ENCODE data around the gene KIR3DL1.
"Not testable (repeated sequence)": the region's sequence is repeated elsewhere in the genome, so short reads cannot be mapped to it uniquely, and the experiment has no call there.

KIR3DL1 gene

GRCh38 chr19:54816251-54816650 lies at the start of gene KIR3DL1:
Gene KIR3DL1 (plus strand): TSS chr19:54816468.
- not testable (repeated sequence) for H3K27ac Mint-ChIP-seq; H3K4me1 Mint-ChIP-seq (ENCODE audit: low read depth); H3K36me3 Mint-ChIP-seq; H3K9me3 Mint-ChIP-seq (ENCODE audit: low read depth); H3K4me3 Mint-ChIP-seq
- peaks cover 15% of the 10 kb centered on the region for H3K27me3 Mint-ChIP-seq

GRCh38 chr19:54769646-54770045 lies 46.6 kb upstream of the KIR3DL1 start, which contains the start of gene KIR2DL1:
Gene KIR2DL1 (plus strand): TSS chr19:54769793. CDS start chr19:54769851, 58 bp downstream.
- not testable (repeated sequence) for H3K9me3 Mint-ChIP-seq (ENCODE audit: low read depth); H3K27me3 Mint-ChIP-seq; H3K4me3 Mint-ChIP-seq; H3K4me1 Mint-ChIP-seq (ENCODE audit: low read depth); H3K27ac Mint-ChIP-seq; H3K36me3 Mint-ChIP-seq

DNA sequence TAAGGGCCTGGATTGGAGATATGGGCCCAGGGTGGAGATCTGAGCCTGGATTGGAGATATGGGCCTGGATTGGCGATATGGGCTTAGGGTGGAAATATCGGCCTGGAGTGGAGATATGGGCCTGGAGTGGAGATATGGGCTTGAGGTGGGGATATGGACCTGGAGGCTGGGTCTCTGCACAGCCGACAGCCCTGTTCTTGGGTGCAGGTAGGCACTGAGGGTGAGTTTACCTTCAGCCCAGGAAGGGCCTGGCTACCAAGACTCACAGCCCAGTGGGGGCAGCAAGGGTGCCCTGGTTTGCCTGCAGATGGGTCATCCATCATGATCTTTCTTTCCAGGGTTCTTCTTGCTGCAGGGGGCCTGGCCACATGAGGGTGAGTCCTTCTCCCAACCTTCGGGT lies 45.8 kb upstream of the KIR3DL1 start:
- not testable (repeated sequence) for H3K36me3 Mint-ChIP-seq, H3K27me3 Mint-ChIP-seq

DNA sequence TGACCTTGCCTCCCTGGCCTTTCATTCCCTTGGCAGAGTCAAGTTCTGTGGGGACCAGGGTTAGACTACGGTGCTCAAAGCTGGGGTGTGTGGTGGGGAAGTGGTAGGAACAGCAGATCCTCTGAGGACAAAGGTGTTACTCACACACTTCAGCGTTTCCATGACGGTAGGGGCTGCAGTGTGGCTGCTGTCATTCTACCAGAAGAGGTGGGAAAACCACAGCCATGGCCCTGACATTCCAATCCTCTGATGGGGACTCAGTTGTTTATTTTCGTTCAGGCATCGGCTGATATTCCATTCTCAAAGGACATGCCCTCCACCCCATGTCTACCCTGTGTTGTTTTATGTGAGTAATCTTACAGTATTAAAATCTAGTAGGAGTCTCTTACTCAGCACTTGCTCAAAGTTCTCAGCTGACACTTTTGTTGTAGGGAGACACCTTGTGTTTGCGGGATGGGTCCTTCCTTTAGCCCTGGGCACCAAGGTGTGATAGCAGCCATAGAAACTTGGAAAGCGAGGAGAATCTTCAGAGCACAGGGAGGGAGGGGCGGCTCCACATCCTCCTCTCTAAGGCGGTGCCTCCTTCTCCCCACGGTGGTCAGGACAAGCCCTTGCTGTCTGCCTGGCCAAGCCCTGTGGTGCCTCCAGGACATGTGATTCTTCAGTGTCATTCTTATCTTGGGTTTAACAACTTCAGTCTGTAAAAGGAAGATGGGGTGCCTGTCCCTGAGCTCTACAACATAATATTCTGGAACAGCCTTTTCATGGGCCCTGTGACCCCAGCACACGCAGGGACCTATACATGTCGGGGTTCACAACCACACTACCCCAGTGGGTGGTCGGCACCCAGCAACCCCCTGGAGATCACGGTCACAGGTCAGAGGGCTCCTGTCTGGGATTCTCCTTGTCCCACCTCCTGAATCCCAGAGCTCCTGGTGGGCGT lies 45.0 kb upstream of the KIR3DL1 start:
- H3K4me3 Mint-ChIP-seq; H3K27me3 Mint-ChIP-seq; H3K27ac Mint-ChIP-seq; H3K9me3 Mint-ChIP-seq (ENCODE audit: low read depth); H3K4me1 Mint-ChIP-seq (ENCODE audit: low read depth); H3K36me3 Mint-ChIP-seq: not testable (repeated sequence)

More for the DNA sequence above, 45.8 kb upstream of the KIR3DL1 start:
- not testable (repeated sequence) for H3K27ac Mint-ChIP-seq; H3K9me3 Mint-ChIP-seq (ENCODE audit: low read depth); H3K4me1 Mint-ChIP-seq (ENCODE audit: low read depth); H3K4me3 Mint-ChIP-seq

DNA sequence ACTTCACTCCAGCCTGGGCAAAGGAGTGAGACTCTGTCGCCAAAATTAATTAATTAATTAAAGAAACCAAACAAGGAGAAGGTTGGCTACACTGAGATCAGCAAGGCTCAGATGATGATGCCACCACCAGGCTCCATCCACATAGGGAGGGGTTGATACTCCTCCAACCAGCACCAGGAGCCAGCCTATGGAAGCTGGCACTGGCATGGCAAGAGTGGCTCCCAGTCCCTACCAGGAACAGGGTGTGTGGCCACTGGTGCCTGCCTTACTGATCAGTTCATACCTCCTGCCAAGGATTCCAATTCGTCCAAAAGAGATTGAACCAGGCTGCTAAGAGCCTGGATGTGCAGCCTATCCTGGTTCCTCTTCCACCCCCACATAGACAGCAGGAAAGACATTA lies 43.6 kb upstream of the KIR3DL1 start:
- H3K4me3 Mint-ChIP-seq; H3K4me1 Mint-ChIP-seq (ENCODE audit: low read depth); H3K36me3 Mint-ChIP-seq; H3K27me3 Mint-ChIP-seq; H3K9me3 Mint-ChIP-seq (ENCODE audit: low read depth); H3K27ac Mint-ChIP-seq: not testable (repeated sequence)

GRCh38 chr19:54775095-54775815 lies 41.0 kb upstream of the KIR3DL1 start:
- H3K4me1 Mint-ChIP-seq (ENCODE audit: low read depth); H3K4me3 Mint-ChIP-seq; H3K9me3 Mint-ChIP-seq (ENCODE audit: low read depth); H3K27ac Mint-ChIP-seq; H3K36me3 Mint-ChIP-seq; H3K27me3 Mint-ChIP-seq: not testable (repeated sequence)

- not testable (repeated sequence) for H3K36me3 Mint-ChIP-seq; H3K4me1 Mint-ChIP-seq (ENCODE audit: low read depth); H3K27me3 Mint-ChIP-seq; H3K4me3 Mint-ChIP-seq; H3K27ac Mint-ChIP-seq; H3K9me3 Mint-ChIP-seq (ENCODE audit: low read depth)
Measured at GRCh38 chr19:54775830-54776229, 40.4 kb upstream of the KIR3DL1 start.

DNA sequence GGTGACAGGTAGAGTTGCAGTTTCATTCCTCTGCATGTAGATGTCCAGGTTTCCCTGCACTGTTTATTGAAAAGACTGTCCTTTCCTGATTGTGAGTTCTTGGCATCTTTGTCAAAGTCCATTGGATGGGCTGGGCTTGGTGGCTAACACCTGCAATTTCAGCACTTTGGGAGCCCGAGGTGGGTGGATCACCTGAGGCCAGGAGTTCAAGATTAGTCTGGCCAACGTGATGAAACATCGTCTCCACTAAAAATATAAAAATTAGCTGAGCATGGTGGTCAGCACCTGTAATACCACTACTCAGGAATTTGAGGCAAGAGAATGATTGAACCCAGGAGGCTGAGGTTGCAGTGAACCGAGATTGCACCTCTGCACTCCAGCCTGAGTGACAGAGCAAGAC lies 38.4 kb upstream of the KIR3DL1 start:
- not testable (repeated sequence) for H3K36me3 Mint-ChIP-seq; H3K9me3 Mint-ChIP-seq (ENCODE audit: low read depth); H3K4me3 Mint-ChIP-seq; H3K27me3 Mint-ChIP-seq; H3K4me1 Mint-ChIP-seq (ENCODE audit: low read depth); H3K27ac Mint-ChIP-seq

- H3K27ac Mint-ChIP-seq: not testable (repeated sequence)
Measured at GRCh38 chr19:54778896-54779295, 37.4 kb upstream of the KIR3DL1 start.

DNA sequence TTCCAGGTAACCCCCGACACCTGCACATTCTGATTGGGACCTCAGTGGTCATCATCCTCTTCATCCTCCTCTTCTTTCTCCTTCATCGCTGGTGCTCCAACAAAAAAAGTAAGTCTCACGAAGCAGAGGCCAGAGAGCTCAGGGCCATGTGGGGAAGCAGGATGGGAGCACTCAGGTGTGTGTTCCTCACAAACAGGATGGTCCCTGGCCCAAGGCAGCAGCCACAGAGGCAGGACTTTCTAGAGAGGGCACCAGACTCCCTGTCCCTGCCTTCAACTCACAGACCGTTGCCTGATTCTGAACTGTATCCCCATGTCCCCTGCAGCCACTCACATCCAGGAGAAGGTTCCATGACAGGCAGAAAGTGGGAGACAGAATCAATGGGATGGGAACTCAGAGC lies 33.4 kb upstream of the KIR3DL1 start:
- H3K4me3 Mint-ChIP-seq; H3K27ac Mint-ChIP-seq; H3K4me1 Mint-ChIP-seq (ENCODE audit: low read depth); H3K9me3 Mint-ChIP-seq (ENCODE audit: low read depth); H3K36me3 Mint-ChIP-seq: not testable (repeated sequence)
- H3K27me3 Mint-ChIP-seq: peaks cover 18% of the 10 kb centered on the region

More at GRCh38 chr19:54778896-54779295, 37.4 kb upstream of the KIR3DL1 start:
- not testable (repeated sequence) for H3K27me3 Mint-ChIP-seq; H3K4me1 Mint-ChIP-seq (ENCODE audit: low read depth); H3K9me3 Mint-ChIP-seq (ENCODE audit: low read depth); H3K4me3 Mint-ChIP-seq; H3K36me3 Mint-ChIP-seq

GRCh38 chr19:54786091-54786723 lies 30.1 kb upstream of the KIR3DL1 start:
- H3K4me3 Mint-ChIP-seq; H3K36me3 Mint-ChIP-seq; H3K27ac Mint-ChIP-seq; H3K9me3 Mint-ChIP-seq (ENCODE audit: low read depth); H3K4me1 Mint-ChIP-seq (ENCODE audit: low read depth): not testable (repeated sequence)
- peaks cover 18% of the 10 kb centered on the region for H3K27me3 Mint-ChIP-seq

DNA sequence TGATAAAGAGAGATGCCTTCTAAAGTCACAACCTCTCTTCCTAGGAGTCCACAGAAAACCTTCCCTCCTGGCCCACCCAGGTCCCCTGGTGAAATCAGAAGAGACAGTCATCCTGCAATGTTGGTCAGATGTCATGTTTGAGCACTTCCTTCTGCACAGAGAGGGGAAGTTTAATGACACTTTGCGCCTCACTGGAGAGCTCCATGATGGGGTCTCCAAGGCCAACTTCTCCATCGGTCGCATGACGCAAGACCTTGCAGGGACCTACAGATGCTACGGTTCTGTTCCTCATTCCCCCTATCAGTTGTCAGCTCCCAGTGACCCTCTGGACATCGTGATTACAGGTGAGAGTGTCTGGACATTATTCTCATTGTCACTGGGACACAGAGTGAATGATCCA lies 28.1 kb upstream of the KIR3DL1 start:
- not testable (repeated sequence) for H3K36me3 Mint-ChIP-seq

GRCh38 chr19:54790711-54791110 lies 25.6 kb upstream of the KIR3DL1 start:
- H3K4me3 Mint-ChIP-seq: no peak overlapping the region
- no peaks in the 10 kb centered on the region for H3K9me3 Mint-ChIP-seq (ENCODE audit: low read depth)
- peaks cover 7% of the 10 kb centered on the region for H3K27me3 Mint-ChIP-seq
- H3K4me1 Mint-ChIP-seq (ENCODE audit: low read depth): peaks cover 12% of the 10 kb centered on the region
- H3K36me3 Mint-ChIP-seq: no peaks in the 10 kb centered on the region
- no peak overlapping the region for H3K27ac Mint-ChIP-seq

More for the DNA sequence above, 28.1 kb upstream of the KIR3DL1 start:
- H3K27ac Mint-ChIP-seq; H3K4me3 Mint-ChIP-seq; H3K4me1 Mint-ChIP-seq (ENCODE audit: low read depth); H3K9me3 Mint-ChIP-seq (ENCODE audit: low read depth): not testable (repeated sequence)
- H3K27me3 Mint-ChIP-seq: peaks cover 14% of the 10 kb centered on the region

- peaks cover 12% of the 10 kb centered on the region for H3K4me1 Mint-ChIP-seq (ENCODE audit: low read depth)
- H3K4me3 Mint-ChIP-seq: no peak overlapping the region
- no peaks in the 10 kb centered on the region for H3K36me3 Mint-ChIP-seq
- no peaks in the 10 kb centered on the region for H3K9me3 Mint-ChIP-seq (ENCODE audit: low read depth)
- peaks cover 5% of the 10 kb centered on the region for H3K27me3 Mint-ChIP-seq
- H3K27ac Mint-ChIP-seq: no peak overlapping the region
Measured at GRCh38 chr19:54791476-54791875, 24.8 kb upstream of the KIR3DL1 start.

DNA sequence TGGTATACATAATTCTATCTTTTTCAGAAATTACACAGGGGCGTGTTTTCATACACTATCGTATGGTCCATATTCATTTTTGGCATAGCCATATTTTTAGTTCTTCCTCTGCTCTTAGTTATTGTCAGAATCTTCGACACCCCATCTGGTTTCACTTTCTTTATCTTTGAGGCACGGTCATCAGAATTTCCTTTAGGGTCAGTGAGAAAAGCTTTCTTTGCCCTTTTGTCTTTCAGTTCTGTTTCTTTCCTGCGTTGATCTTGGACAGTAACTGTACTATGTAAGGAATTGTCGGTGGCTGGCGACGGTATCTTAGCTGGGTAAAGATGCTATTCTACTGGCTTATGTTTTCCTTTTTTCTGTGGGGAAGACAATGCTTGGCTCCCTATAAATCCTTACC lies 23.5 kb upstream of the KIR3DL1 start:
- Mint-ChIP-seq H3K36me3 (no peaks in the 10 kb centered on the region), H3K27ac (no peak overlapping the region), H3K9me3 (ENCODE audit: low read depth) (no peaks in the 10 kb centered on the region), H3K4me1 (ENCODE audit: low read depth) (peaks cover 12% of the 10 kb centered on the region), H3K4me3 (peak overlapping the region; percentile 76), H3K27me3 (peaks cover 4% of the 10 kb centered on the region)

Measured in activated naive CD8-positive, alpha-beta T cell (primary cell).